Measurements from ENCODE around the gene MBTPS1. TPM values are rescaled to one million over a fixed set of nuclear protein-coding genes. Genes with fewer than 3 reads are reported as not detected.

Gene MBTPS1
- total RNA-seq, result 80.8 TPM
- long read RNA-seq, full-length matches to known transcripts, result 25 of 87 reads
- long read RNA-seq, partial matches to known transcripts, result 51 of 87 reads
- long read RNA-seq, other reads (novel, unspliced or antisense), result 11 of 87 reads

DNA sequence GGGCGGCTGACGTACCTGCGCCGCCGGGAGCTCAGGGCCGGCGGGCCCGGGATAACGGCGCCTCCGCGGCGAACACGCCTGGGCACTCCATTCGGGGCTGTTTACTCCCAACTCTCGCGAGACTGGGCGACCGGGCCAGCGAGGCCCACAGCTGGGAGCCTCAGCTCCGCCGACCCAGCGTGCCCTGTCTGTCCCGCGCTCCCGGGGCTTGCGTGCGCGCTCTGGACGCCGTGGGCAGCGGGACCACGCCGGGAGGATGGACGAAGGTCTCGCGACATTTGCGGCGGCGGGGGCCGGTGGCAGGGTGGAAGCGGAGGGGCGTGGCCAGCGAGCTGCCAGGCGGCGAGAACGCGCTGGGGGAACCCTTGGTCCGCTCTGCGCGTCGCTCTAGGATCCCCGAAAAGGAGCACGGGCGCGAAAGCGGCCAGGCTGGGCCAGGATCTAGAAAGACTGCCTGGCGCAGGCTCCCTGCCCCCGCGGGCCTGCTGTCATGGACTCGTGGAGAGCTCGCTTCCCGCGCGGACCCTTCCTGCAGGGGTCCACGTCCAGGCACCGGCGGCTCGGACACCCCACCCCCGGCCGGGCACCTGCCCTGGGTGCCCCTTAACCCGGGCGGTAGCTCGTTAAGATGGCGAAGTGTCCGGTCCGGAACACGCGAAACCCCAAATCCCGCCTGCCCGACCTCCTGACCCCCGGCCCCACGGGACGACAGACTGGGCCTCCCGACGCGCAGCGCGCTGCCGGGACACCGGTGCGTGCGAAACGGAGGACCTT, at the start of gene MBTPS1:
TSS of gene MBTPS1 (minus strand) at position 223 of the 774 bp plus-strand sequence. CDS start 15,159 bp downstream, outside the sequence.
- DNase-seq (peak; percentile 100), ATAC-seq (peak; percentile 98)
- intact Hi-C loops (cut with micrococcal nuclease), result no loop called here

DNA sequence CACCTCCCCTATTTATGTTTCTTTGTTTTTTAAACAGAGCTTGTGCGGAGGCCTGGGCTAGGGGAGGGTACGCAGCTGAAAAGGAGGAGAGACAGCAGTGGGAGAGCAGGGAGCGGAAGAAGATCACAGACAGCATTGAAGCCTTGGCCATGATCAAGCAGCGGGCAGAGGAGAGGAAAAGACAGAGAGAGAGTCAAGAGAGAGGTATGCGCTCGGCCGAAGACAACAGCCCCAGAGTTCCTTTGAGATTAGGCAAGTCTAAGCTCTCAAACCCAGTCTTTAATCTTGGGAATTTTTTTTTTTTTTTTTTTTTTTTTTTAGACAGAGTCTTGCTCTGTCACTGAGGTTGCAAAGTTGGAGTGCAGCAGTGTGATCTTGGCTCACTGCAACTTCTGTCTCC, 49.0 kb upstream of the MBTPS1 start:
- ATAC-seq (no peak), DNase-seq (no peak)
- intact Hi-C loops (cut with micrococcal nuclease), result no loop called here

- ATAC-seq (no peak), DNase-seq (no peak)
- intact Hi-C loops (cut with micrococcal nuclease), result no loop called here
Observed at GRCh38 chr16:84161801-84162200, 45.1 kb upstream of the MBTPS1 start.

- no peak for ATAC-seq
- no peak for DNase-seq
- intact Hi-C loops (cut with micrococcal nuclease), result no loop called here
Observed at GRCh38 chr16:84161037-84161436, 44.3 kb upstream of the MBTPS1 start.

- intact Hi-C loops (cut with micrococcal nuclease), result no loop called here
- DNase-seq (no peak), ATAC-seq (no peak)
Observed at GRCh38 chr16:84159800-84160199, 43.1 kb upstream of the MBTPS1 start.

DNA sequence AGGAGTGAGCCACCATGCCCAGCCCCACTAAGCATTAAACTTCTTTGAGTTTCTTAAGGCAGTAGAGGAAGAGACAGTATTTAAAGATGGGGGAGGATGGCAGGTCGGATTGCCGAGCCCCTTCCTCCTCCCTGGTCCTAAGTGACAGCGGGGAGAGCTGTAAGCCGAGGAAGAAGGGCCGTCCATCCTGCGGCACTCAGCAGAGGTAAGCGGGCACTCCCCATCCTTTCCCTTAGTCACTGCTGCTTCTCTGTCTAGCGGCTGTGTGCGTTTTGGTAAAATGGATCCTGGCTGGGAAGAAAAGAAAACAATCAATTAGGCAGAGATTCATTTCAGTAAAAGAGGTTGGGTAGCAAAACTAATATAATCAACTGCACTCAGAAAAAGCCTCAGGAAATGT, 42.3 kb upstream of the MBTPS1 start:
- intact Hi-C loops (cut with micrococcal nuclease), result no loop called here
- no peak for ATAC-seq
- DNase-seq, result no peak

DNA sequence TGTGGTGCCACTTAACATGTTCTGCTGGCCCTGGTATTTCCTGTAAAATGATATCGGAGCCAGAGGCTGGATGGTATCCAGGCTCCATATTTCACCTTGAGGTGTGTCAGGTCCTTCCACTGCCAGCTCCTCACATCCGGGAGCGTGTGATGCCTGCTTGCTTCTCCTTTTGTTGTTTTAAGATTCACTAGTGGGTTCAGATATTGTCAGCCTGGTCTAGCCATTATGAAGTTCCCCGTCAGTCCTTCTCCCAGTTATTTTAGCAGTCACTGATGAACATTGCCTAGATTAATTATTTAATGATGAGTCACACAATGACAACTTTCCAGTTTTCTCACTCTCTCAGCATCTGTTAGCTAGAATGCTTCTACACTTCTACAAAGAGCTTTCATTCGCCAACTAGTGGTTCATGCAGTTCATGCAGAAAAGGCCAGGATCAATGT, 39.6 kb upstream of the MBTPS1 start:
- ATAC-seq (no peak), DNase-seq (no peak)
- intact Hi-C loops (cut with micrococcal nuclease), result no loop called here

DNA sequence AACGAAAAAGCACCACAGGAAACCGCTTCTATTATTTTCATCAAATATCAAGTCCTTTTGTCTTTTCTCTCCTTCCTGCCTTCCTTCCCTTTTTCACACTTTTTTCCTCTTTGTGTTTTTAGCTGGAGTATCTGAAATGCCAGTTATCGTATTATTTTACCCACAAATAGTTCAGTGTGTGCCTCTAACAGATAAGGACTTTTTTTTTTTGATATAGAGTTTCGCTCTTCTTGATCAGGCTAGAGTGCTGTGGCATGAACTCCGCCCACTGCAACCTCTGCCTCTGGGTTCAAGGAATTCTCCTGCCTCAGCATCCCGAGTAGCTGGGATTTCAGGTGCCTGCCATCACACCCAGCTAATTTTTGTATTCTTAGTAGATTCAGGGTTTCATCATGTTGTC, 39.0 kb upstream of the MBTPS1 start:
- no peak for ATAC-seq
- intact Hi-C loops (cut with micrococcal nuclease), result no loop called here
- DNase-seq, result no peak

- intact Hi-C loops (cut with micrococcal nuclease), result no loop called here
- ATAC-seq, result no peak
- no peak for DNase-seq
Observed at GRCh38 chr16:84155226-84155625, 38.5 kb upstream of the MBTPS1 start.

DNA sequence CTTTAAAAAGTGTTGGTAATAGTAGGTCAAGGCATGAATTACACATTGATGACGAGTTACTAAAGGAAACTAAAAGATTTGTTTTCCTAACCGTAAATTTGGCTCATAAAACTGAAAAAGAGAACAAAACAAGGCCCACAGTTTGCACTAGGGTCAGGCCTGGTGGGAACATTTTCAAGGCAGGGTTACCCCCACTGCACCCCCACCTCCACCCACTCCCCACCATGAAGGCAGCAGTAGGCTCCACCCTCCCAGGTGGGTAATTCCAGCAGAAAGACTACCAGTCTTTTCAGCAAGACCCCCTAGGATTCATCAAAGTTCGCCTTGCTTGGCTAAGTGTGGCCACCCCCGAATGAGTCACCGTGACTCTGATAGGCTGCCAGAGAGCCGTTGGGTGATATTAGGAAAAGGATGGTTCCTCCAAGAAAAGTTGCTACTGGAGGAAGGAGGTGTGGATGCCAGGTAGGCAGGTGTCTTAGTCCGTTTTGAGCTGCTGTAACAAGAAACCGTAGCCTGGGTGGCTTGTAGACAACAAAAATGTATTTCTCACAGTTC, 37.0 kb upstream of the MBTPS1 start:
- intact Hi-C loops (cut with micrococcal nuclease), result no loop called here
- DNase-seq (no peak), ATAC-seq (no peak)

- DNase-seq (no peak), ATAC-seq (no peak)
- intact Hi-C loops (cut with micrococcal nuclease), result no loop called here
Observed at GRCh38 chr16:84150926-84151325, 34.2 kb upstream of the MBTPS1 start.

DNA sequence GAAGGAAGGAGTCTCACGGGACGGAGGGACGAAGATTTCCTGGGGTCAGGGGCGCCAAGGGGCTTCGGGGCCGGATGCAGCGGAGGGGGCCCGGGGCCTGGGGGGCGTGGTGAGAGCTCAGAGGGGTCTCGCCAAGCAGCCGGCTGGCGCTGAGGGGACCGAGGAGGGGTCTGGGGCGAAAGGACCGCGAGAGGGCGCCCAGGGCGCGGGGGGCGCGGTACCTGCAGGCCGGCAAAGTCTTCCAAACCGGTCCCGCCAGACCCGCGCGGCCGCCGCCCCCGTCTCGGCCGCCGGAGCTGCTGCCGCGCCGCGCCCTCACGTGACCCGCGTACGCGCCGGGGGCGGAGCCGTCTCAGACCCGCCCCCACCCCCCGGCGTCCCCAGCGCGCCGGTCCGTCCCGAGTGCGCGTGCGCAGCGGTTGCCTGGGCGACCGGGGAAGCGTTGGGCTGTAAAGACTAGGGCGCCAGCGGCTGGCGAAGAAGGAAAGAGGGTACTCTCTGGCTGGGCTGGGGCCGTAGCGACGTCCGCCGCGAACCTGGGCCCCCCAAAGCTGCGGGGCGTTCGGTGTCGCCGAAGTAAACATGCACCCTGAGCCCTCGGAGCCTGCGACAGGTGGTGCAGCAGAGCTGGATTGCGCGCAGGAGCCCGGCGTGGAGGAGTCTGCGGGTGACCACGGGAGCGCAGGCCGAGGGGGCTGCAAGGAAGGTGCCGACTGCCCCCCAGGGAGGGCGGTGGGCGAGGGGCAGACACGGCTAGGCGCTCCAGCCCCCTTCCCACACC, 28.3 kb upstream of the MBTPS1 start, which contains the start of the genes DNAAF1 and HSDL1:
TSS of gene DNAAF1 (plus strand) at position 450 of the 781 bp plus-strand sequence. CDS start at position 583, 133 bp downstream.
TSS of gene HSDL1 (minus strand) at position 319 of the 781 bp plus-strand sequence. CDS start 13,856 bp downstream, outside the sequence.
- ATAC-seq (peak; percentile 96), DNase-seq (peak; percentile 95)
- intact Hi-C loops (cut with micrococcal nuclease), result no loop called here

GRCh38 chr16:84144209-84144858, 27.6 kb upstream of the MBTPS1 start:
- DNase-seq (peak; percentile 46), ATAC-seq (peak; percentile 51)
- intact Hi-C loops (cut with micrococcal nuclease), result no loop called here

DNA sequence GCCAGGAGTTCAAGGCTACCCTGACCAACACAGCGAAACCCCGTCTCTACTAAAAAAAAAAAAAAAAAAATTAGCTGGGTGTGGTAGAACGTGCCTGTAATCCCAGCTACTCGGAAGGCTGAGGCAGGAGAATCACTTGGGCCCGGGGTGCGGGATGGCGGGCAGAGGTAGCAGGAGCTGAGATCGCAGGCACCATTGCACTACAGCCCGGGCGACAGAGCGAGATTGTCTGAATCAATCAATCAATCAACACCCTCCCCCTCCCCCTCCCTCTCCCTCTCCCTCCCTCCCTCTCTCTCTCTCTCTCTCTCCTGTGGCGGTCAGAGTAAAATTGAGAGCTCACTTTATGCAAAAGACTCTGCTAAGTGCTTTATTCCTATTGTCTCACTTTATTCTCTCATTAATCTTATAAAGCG, 27.1 kb upstream of the MBTPS1 start:
- intact Hi-C loops (cut with micrococcal nuclease), result no loop called here
- no peak for ATAC-seq
- no peak for DNase-seq

- ATAC-seq (no peak), DNase-seq (no peak)
- intact Hi-C loops (cut with micrococcal nuclease), result no loop called here
Observed at GRCh38 chr16:84143081-84143480, 26.3 kb upstream of the MBTPS1 start.

GRCh38 chr16:84141143-84141670, 24.5 kb upstream of the MBTPS1 start:
- intact Hi-C loops (cut with micrococcal nuclease), result no loop called here
- ATAC-seq, result no peak
- no peak for DNase-seq

GRCh38 chr16:84139628-84140258, 23.0 kb upstream of the MBTPS1 start:
- intact Hi-C loops (cut with micrococcal nuclease), result no loop called here
- no peak for ATAC-seq
- DNase-seq, result no peak

GRCh38 chr16:84138824-84139627, 22.3 kb upstream of the MBTPS1 start:
- ATAC-seq (peak; percentile 86), DNase-seq (peak; percentile 53)
- intact Hi-C loops (cut with micrococcal nuclease), result no loop called here

All from left ventricle myocardium superior (tissue), 1 donor.